HepG2 (cell line): ENCODE results near the gene MSMP. TPM values are rescaled to one million over a fixed set of nuclear protein-coding genes. Genes with fewer than 3 reads are reported as not detected.

Experiments used
- ATAD3A ChIP-seq: sonication (generic); formaldehyde crosslinking; IDR thresholded peaks from 2 replicates; pipeline ENCODE4 v1.4.0; 2020; ENCODE audit warnings: missing genetic modification reagents
- ATF7 ChIP-seq, 2 experiments: fragments of 450-650 bp in 1 of 2; sonication (generic) in 1 of 2; formaldehyde crosslinking in 1 of 2; IDR thresholded peaks; 2 replicates each; pipeline versions ENCODE4 v1.4.0 to v1.6.1; 2016 to 2020; ENCODE audit warnings: antibody characterized with exemption in 1 of 2, mild to moderate bottlenecking in 1 of 2, missing genetic modification reagents in 1 of 2
- ATM ChIP-seq: fragments of 450-650 bp; IDR thresholded peaks from 2 replicates; pipeline ENCODE4 v1.7.1; 2017; ENCODE audit warnings: mild to moderate bottlenecking, borderline replicate concordance
- HHEX ChIP-seq: IDR thresholded peaks from 2 replicates; pipeline ENCODE4 v1.6.1; 2016; ENCODE audit warnings: control low read depth
- HNRNPK ChIP-seq: fragments of 200-400 bp; formaldehyde crosslinking; IDR thresholded peaks from 2 replicates; pipeline ENCODE4 v1.6.1; 2018; ENCODE audit warnings: low read length, low read depth, moderate library complexity, mild to moderate bottlenecking; ENCODE audit not compliant: poor library complexity, severe bottlenecking
- HOXA5 ChIP-seq: sonication (generic); formaldehyde crosslinking; IDR thresholded peaks from 2 replicates; pipeline ENCODE4 v1.4.0; 2020; ENCODE audit warnings: missing genetic modification reagents
- KDM4B ChIP-seq: sonication (generic); formaldehyde crosslinking; IDR thresholded peaks from 2 replicates; pipeline ENCODE4 v1.4.0; 2020; ENCODE audit warnings: missing genetic modification reagents
- KLF6 ChIP-seq: IDR thresholded peaks from 2 replicates; pipeline ENCODE4 v1.8.0; 2016; ENCODE audit warnings: missing biosample characterization, missing genetic modification reagents
- MAZ ChIP-seq, 2 experiments: sonication (generic) in 1 of 2; formaldehyde crosslinking in 1 of 2; IDR thresholded peaks; 2 replicates each; pipeline versions ENCODE4 v1.5.0 to v1.6.1; 2012 to 2020; ENCODE audit warnings: low read depth in 2 of 2, mild to moderate bottlenecking in 2 of 2, borderline replicate concordance in 1 of 2, improper control_type of control experiment in 1 of 2, low read length in 1 of 2, missing genetic modification reagents in 1 of 2, moderate library complexity in 1 of 2
- MED1 ChIP-seq: sonication (generic); formaldehyde crosslinking; IDR thresholded peaks from 2 replicates; pipeline ENCODE4 v1.4.0; 2020; ENCODE audit warnings: missing genetic modification reagents
- MYNN ChIP-seq: sonication (generic); formaldehyde crosslinking; IDR thresholded peaks from 2 replicates; pipeline ENCODE4 v1.4.0; 2020; ENCODE audit warnings: mild to moderate bottlenecking, low read depth, missing genetic modification reagents
- REPIN1 ChIP-seq: sonication (generic); formaldehyde crosslinking; IDR thresholded peaks from 2 replicates; pipeline ENCODE4 v1.8.0; 2022; ENCODE audit warnings: missing genetic modification reagents, low read depth, mild to moderate bottlenecking, borderline replicate concordance
- RXRA ChIP-seq: sonication (generic); formaldehyde crosslinking; IDR thresholded peaks from 2 replicates; pipeline ENCODE4 v1.5.1; 2020; ENCODE audit warnings: missing genetic modification reagents
- SOX13 ChIP-seq, 3 experiments: fragments of 450-650 bp in 1 of 3; sonication (generic) in 1 of 3; formaldehyde crosslinking in 1 of 3; IDR thresholded peaks in 2 of 3; conservative IDR thresholded peaks in 1 of 3; 2 replicates each; pipeline versions ENCODE4 v1.5.0 to v1.6.1; 2016 to 2020; ENCODE audit warnings: antibody characterized with exemption in 1 of 3, mild to moderate bottlenecking in 1 of 3, missing compliant biosample characterization in 1 of 3, missing genetic modification reagents in 1 of 3, moderate library complexity in 1 of 3
- SOX6 ChIP-seq, 2 experiments: fragments of 450-650 bp in 1 of 2; sonication (generic) in 1 of 2; formaldehyde crosslinking in 1 of 2; IDR thresholded peaks; 2 replicates each; pipeline versions ENCODE4 v1.4.0 to v1.6.1; 2017 to 2020; ENCODE audit warnings: antibody characterized with exemption in 1 of 2, mild to moderate bottlenecking in 1 of 2, missing genetic modification reagents in 1 of 2
- ZBTB8A ChIP-seq: sonication (generic); formaldehyde crosslinking; IDR thresholded peaks from 2 replicates; pipeline ENCODE4 v1.4.0; 2020; ENCODE audit warnings: mild to moderate bottlenecking, low read depth, missing genetic modification reagents, borderline replicate concordance
- ZKSCAN1 ChIP-seq: fragments of 150-350 bp; IDR thresholded peaks from 2 replicates; pipeline ENCODE4 v1.6.1; 2014; ENCODE audit warnings: low read length
- ZNF274 ChIP-seq: sonication (generic); formaldehyde crosslinking; IDR thresholded peaks from 2 replicates; pipeline ENCODE4 v1.5.1; 2020; ENCODE audit warnings: mild to moderate bottlenecking, missing genetic modification reagents
- ZNF296 ChIP-seq: sonication (generic); formaldehyde crosslinking; conservative IDR thresholded peaks from 2 replicates; pipeline ENCODE4 v1.5.0; 2020; ENCODE audit warnings: mild to moderate bottlenecking, missing genetic modification reagents
- ZNF619 ChIP-seq: sonication (generic); formaldehyde crosslinking; IDR thresholded peaks from 2 replicates; pipeline ENCODE4 v1.4.0; 2020; ENCODE audit warnings: mild to moderate bottlenecking, missing genetic modification reagents
- ZNF644 ChIP-seq: IDR thresholded peaks from 2 replicates; pipeline ENCODE4 v1.6.1; 2016; ENCODE audit warnings: low read depth
- ZNF652 ChIP-seq: IDR thresholded peaks from 2 replicates; pipeline ENCODE4 v1.6.1; 2016; ENCODE audit warnings: low read depth, borderline replicate concordance
- ZNF780A ChIP-seq: sonication (generic); formaldehyde crosslinking; IDR thresholded peaks from 2 replicates; pipeline ENCODE4 v1.8.0; 2022; ENCODE audit warnings: mild to moderate bottlenecking, missing genetic modification reagents, moderate library complexity
- polyA plus RNA-seq, 8 experiments: library from polyadenylated mRNA; depleted of rRNA in 3 of 8; stranded (reverse) in 7 of 8; unstranded in 1 of 8; fragments of >200 nt; fragmentation: Illumina TruSeq in 4 of 8; extraction: Trizol in 4 of 8; gene quantifications; 2 replicates each; pipeline versions ENCODE4 v1.2.1 to v1.2.3, GENCODE V29; 2011 to 2016; ENCODE audit warnings: low read depth in 4 of 8, missing spikeins in 1 of 8, mixed read lengths in 1 of 8; ENCODE audit not compliant: insufficient read depth in 1 of 8
- total RNA-seq, 5 experiments: library from RNA; depleted of rRNA; stranded (reverse); fragments of >200 nt; fragmentation: Illumina TruSeq; extraction: Trizol; gene quantifications; 2 replicates each; pipeline ENCODE4 v1.2.3, GENCODE V29; 2016; ENCODE audit warnings: low read depth in 1 of 5
- TF ChIP-seq, protein P1 (sequence below): sonication (generic); formaldehyde crosslinking; IDR thresholded peaks from 2 replicates; pipeline ENCODE4 v1.9.0; 2021; ENCODE audit warnings: mild to moderate bottlenecking, missing genetic modification reagents

MSMP gene
- total and polyA plus RNA-seq, 2 of the 13 experiments (the other 11 are each of a cell fraction or from before 2014, with no cell fraction given) = 0.24 to 0.46 TPM

DNA sequence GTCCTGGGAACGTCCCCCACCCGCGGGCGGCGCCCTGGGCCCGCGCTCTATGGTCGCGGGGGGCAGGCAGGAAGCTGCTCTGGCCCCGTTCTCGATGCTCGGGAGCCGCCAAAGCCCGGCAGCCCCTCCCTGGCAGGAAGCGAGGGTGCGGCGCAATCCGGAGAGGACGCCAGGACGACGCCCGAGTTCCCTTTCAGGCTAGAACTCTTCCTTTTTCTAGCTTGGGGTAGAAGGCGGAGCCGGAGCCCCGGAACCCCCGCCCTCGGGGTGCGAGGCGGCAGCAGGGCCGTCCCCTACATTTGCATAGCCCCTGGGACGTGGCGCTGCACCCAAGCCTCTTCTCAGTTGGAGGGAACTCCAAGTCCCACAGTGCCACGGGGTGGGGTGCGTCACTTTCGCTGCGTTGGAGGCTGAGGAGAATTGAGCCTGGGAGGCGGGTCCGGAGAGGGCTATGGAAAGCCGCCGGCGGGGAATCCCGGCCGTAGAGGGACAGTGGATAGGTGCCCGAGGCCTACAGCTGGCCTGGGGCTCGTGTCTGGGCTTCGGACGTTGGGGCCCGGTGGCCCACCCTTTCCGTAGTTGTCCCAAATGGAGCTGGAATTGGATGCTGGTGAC, 21.8 kb downstream of the MSMP start, which contains the start of the genes CREB3 and TLN1 (continued):
- TF ChIP-seq MED1 (CRISPR knock-in tag) = peak; percentile 86
- 0 out of 2 replicates have a peak, but pooled peaks have one; percentile 37 for TF ChIP-seq ZNF296 (CRISPR knock-in tag)
- TF ChIP-seq ZNF644 (CRISPR knock-in tag) = no peak
- no peak for TF ChIP-seq ZKSCAN1
- no peak for TF ChIP-seq ATM
- TF ChIP-seq MAZ (IDR thresholded peaks at IDR 0.05; ENCODE audit: borderline replicate concordance, low read depth, low read length) = peak; percentile 92
- peak; percentile 98 for TF ChIP-seq MAZ (CRISPR knock-in tag; IDR thresholded peaks at IDR 0.05; ENCODE audit: low read depth)
- no peak for TF ChIP-seq SOX6 (IDR thresholded peaks at IDR 0.05)
- TF ChIP-seq SOX6 (CRISPR knock-in tag; IDR thresholded peaks at IDR 0.05) = peak; percentile 68; the same call in 1 of the 2 replicates
- TF ChIP-seq HHEX (CRISPR knock-in tag) = no peak
- peak; percentile 91; the same call in 1 of the 2 replicates for TF ChIP-seq KLF6 (CRISPR knock-in tag)
- no peak for TF ChIP-seq ZNF619 (CRISPR knock-in tag)
- TF ChIP-seq ATF7 (IDR thresholded peaks at IDR 0.05) = no peak
- no peak; the same call in 1 of the 2 replicates for TF ChIP-seq ATF7 (CRISPR knock-in tag; IDR thresholded peaks at IDR 0.05)
- TF ChIP-seq HNRNPK = no peak
- no peak for TF ChIP-seq HOXA5
- no peak for TF ChIP-seq ZBTB8A (CRISPR knock-in tag)
- TF ChIP-seq SOX13 (IDR thresholded peaks at IDR 0.05) = no peak
- peak in 1 of 2 experiments; percentile 28; a peak in 2 of 4 replicates for TF ChIP-seq SOX13 (CRISPR knock-in tag; conservative IDR thresholded peaks at IDR 0.05 in 1 of 2, IDR thresholded peaks at IDR 0.05 in 1 of 2)
- TF ChIP-seq, protein P1, sequence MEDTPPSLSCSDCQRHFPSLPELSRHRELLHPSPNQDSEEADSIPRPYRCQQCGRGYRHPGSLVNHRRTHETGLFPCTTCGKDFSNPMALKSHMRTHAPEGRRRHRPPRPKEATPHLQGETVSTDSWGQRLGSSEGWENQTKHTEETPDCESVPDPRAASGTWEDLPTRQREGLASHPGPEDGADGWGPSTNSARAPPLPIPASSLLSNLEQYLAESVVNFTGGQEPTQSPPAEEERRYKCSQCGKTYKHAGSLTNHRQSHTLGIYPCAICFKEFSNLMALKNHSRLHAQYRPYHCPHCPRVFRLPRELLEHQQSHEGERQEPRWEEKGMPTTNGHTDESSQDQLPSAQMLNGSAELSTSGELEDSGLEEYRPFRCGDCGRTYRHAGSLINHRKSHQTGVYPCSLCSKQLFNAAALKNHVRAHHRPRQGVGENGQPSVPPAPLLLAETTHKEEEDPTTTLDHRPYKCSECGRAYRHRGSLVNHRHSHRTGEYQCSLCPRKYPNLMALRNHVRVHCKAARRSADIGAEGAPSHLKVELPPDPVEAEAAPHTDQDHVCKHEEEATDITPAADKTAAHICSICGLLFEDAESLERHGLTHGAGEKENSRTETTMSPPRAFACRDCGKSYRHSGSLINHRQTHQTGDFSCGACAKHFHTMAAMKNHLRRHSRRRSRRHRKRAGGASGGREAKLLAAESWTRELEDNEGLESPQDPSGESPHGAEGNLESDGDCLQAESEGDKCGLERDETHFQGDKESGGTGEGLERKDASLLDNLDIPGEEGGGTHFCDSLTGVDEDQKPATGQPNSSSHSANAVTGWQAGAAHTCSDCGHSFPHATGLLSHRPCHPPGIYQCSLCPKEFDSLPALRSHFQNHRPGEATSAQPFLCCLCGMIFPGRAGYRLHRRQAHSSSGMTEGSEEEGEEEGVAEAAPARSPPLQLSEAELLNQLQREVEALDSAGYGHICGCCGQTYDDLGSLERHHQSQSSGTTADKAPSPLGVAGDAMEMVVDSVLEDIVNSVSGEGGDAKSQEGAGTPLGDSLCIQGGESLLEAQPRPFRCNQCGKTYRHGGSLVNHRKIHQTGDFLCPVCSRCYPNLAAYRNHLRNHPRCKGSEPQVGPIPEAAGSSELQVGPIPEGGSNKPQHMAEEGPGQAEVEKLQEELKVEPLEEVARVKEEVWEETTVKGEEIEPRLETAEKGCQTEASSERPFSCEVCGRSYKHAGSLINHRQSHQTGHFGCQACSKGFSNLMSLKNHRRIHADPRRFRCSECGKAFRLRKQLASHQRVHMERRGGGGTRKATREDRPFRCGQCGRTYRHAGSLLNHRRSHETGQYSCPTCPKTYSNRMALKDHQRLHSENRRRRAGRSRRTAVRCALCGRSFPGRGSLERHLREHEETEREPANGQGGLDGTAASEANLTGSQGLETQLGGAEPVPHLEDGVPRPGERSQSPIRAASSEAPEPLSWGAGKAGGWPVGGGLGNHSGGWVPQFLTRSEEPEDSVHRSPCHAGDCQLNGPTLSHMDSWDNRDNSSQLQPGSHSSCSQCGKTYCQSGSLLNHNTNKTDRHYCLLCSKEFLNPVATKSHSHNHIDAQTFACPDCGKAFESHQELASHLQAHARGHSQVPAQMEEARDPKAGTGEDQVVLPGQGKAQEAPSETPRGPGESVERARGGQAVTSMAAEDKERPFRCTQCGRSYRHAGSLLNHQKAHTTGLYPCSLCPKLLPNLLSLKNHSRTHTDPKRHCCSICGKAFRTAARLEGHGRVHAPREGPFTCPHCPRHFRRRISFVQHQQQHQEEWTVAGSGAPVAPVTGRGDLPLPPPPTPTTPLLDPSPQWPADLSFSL (CRISPR knock-in tag) = no peak
- peak; percentile 58; the same call in 1 of the 2 replicates for TF ChIP-seq ZNF274
- peak; percentile 32 for TF ChIP-seq RXRA (CRISPR knock-in tag)
- peak; percentile 78; the same call in 1 of the 2 replicates for TF ChIP-seq KDM4B (CRISPR knock-in tag)
- TF ChIP-seq MYNN (CRISPR knock-in tag) = no peak
- TF ChIP-seq ATAD3A (CRISPR knock-in tag) = no peak
- TF ChIP-seq ZNF652 (CRISPR knock-in tag) = no peak
- no peak for TF ChIP-seq ZNF780A (CRISPR knock-in tag)
- peak; percentile 90; the same call in 1 of the 2 replicates for TF ChIP-seq REPIN1
